ENCODE measurements around the gene ALKBH5. TPM values are rescaled to one million over a fixed set of nuclear protein-coding genes. Genes with fewer than 3 reads are reported as not detected.

Gene ALKBH5
- total and polyA plus RNA-seq, 9 of the 15 experiments (the other 6 are each of a cell fraction or from before 2014, with no cell fraction given) = 11.4 to 70.0 (median 47.4) TPM

DNA sequence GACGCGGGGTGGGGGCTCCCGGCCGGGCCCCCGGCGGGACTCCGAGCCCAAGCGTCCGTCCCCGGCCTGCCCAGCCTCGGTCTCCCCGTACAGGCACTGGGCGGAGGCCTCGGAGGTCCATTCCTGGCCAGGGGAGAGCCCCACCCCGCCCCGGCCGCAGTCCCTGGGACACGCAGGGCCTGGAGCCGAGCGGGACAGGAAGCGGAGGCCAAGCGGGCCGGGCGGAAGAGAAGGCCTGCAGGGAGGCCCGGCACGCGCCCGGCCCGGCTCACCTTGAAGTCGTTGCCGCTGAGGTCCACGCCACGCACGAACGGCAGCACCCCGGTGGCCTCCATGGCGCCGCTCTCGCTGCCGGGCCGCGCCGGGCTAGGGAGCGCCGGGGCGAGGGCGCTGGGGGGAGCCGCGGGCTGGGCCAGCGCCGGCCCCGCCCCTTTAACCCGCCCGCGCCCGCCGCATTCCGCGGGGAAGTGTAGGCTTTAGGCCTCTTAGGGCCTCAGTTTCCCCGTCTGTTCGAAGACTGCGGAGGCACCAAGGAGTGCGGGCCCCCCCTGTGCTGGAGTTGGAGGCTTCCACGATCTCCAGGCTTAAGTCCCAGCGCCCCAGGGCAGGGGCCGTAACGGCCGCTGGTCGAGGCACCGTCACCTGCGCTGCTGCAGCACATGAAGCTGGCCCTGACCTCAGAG, 74.9 kb downstream of the ALKBH5 start, which contains the start of gene FLII (continued):
- TF ChIP-seq, protein P1, sequence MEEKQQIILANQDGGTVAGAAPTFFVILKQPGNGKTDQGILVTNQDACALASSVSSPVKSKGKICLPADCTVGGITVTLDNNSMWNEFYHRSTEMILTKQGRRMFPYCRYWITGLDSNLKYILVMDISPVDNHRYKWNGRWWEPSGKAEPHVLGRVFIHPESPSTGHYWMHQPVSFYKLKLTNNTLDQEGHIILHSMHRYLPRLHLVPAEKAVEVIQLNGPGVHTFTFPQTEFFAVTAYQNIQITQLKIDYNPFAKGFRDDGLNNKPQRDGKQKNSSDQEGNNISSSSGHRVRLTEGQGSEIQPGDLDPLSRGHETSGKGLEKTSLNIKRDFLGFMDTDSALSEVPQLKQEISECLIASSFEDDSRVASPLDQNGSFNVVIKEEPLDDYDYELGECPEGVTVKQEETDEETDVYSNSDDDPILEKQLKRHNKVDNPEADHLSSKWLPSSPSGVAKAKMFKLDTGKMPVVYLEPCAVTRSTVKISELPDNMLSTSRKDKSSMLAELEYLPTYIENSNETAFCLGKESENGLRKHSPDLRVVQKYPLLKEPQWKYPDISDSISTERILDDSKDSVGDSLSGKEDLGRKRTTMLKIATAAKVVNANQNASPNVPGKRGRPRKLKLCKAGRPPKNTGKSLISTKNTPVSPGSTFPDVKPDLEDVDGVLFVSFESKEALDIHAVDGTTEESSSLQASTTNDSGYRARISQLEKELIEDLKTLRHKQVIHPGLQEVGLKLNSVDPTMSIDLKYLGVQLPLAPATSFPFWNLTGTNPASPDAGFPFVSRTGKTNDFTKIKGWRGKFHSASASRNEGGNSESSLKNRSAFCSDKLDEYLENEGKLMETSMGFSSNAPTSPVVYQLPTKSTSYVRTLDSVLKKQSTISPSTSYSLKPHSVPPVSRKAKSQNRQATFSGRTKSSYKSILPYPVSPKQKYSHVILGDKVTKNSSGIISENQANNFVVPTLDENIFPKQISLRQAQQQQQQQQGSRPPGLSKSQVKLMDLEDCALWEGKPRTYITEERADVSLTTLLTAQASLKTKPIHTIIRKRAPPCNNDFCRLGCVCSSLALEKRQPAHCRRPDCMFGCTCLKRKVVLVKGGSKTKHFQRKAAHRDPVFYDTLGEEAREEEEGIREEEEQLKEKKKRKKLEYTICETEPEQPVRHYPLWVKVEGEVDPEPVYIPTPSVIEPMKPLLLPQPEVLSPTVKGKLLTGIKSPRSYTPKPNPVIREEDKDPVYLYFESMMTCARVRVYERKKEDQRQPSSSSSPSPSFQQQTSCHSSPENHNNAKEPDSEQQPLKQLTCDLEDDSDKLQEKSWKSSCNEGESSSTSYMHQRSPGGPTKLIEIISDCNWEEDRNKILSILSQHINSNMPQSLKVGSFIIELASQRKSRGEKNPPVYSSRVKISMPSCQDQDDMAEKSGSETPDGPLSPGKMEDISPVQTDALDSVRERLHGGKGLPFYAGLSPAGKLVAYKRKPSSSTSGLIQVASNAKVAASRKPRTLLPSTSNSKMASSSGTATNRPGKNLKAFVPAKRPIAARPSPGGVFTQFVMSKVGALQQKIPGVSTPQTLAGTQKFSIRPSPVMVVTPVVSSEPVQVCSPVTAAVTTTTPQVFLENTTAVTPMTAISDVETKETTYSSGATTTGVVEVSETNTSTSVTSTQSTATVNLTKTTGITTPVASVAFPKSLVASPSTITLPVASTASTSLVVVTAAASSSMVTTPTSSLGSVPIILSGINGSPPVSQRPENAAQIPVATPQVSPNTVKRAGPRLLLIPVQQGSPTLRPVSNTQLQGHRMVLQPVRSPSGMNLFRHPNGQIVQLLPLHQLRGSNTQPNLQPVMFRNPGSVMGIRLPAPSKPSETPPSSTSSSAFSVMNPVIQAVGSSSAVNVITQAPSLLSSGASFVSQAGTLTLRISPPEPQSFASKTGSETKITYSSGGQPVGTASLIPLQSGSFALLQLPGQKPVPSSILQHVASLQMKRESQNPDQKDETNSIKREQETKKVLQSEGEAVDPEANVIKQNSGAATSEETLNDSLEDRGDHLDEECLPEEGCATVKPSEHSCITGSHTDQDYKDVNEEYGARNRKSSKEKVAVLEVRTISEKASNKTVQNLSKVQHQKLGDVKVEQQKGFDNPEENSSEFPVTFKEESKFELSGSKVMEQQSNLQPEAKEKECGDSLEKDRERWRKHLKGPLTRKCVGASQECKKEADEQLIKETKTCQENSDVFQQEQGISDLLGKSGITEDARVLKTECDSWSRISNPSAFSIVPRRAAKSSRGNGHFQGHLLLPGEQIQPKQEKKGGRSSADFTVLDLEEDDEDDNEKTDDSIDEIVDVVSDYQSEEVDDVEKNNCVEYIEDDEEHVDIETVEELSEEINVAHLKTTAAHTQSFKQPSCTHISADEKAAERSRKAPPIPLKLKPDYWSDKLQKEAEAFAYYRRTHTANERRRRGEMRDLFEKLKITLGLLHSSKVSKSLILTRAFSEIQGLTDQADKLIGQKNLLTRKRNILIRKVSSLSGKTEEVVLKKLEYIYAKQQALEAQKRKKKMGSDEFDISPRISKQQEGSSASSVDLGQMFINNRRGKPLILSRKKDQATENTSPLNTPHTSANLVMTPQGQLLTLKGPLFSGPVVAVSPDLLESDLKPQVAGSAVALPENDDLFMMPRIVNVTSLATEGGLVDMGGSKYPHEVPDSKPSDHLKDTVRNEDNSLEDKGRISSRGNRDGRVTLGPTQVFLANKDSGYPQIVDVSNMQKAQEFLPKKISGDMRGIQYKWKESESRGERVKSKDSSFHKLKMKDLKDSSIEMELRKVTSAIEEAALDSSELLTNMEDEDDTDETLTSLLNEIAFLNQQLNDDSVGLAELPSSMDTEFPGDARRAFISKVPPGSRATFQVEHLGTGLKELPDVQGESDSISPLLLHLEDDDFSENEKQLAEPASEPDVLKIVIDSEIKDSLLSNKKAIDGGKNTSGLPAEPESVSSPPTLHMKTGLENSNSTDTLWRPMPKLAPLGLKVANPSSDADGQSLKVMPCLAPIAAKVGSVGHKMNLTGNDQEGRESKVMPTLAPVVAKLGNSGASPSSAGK (IDR thresholded peaks at IDR 0.05) = peak; percentile 78
- TF ChIP-seq ZNF511 (CRISPR knock-in tag; IDR thresholded peaks at IDR 0.05) = no peak
- TF ChIP-seq, protein P2, sequence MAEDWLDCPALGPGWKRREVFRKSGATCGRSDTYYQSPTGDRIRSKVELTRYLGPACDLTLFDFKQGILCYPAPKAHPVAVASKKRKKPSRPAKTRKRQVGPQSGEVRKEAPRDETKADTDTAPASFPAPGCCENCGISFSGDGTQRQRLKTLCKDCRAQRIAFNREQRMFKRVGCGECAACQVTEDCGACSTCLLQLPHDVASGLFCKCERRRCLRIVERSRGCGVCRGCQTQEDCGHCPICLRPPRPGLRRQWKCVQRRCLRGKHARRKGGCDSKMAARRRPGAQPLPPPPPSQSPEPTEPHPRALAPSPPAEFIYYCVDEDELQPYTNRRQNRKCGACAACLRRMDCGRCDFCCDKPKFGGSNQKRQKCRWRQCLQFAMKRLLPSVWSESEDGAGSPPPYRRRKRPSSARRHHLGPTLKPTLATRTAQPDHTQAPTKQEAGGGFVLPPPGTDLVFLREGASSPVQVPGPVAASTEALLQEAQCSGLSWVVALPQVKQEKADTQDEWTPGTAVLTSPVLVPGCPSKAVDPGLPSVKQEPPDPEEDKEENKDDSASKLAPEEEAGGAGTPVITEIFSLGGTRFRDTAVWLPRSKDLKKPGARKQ (CRISPR knock-in tag; IDR thresholded peaks at IDR 0.05) = no peak
- TF ChIP-seq, protein P3, sequence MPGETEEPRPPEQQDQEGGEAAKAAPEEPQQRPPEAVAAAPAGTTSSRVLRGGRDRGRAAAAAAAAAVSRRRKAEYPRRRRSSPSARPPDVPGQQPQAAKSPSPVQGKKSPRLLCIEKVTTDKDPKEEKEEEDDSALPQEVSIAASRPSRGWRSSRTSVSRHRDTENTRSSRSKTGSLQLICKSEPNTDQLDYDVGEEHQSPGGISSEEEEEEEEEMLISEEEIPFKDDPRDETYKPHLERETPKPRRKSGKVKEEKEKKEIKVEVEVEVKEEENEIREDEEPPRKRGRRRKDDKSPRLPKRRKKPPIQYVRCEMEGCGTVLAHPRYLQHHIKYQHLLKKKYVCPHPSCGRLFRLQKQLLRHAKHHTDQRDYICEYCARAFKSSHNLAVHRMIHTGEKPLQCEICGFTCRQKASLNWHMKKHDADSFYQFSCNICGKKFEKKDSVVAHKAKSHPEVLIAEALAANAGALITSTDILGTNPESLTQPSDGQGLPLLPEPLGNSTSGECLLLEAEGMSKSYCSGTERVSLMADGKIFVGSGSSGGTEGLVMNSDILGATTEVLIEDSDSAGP (CRISPR knock-in tag; IDR thresholded peaks at IDR 0.05) = no peak
- no peak for TF ChIP-seq HOXB6 (CRISPR knock-in tag; IDR thresholded peaks at IDR 0.05; ENCODE audit: borderline replicate concordance)
- TF ChIP-seq TCF3 (CRISPR knock-in tag; IDR thresholded peaks at IDR 0.05) = no peak
- no peak for TF ChIP-seq GABPB1 (CRISPR knock-in tag; IDR thresholded peaks at IDR 0.05)
- TF ChIP-seq, protein P4, sequence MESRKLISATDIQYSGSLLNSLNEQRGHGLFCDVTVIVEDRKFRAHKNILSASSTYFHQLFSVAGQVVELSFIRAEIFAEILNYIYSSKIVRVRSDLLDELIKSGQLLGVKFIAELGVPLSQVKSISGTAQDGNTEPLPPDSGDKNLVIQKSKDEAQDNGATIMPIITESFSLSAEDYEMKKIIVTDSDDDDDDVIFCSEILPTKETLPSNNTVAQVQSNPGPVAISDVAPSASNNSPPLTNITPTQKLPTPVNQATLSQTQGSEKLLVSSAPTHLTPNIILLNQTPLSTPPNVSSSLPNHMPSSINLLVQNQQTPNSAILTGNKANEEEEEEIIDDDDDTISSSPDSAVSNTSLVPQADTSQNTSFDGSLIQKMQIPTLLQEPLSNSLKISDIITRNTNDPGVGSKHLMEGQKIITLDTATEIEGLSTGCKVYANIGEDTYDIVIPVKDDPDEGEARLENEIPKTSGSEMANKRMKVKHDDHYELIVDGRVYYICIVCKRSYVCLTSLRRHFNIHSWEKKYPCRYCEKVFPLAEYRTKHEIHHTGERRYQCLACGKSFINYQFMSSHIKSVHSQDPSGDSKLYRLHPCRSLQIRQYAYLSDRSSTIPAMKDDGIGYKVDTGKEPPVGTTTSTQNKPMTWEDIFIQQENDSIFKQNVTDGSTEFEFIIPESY (CRISPR knock-in tag; IDR thresholded peaks at IDR 0.05) = no peak
